Measurements from ENCODE around the gene AP1G1. TPM values are rescaled to one million over a fixed set of nuclear protein-coding genes. Genes with fewer than 3 reads are reported as not detected.
"Not testable (repeated sequence)": the region's sequence is repeated elsewhere in the genome, so short reads cannot be mapped to it uniquely, and the experiment has no call there.

AP1G1 gene
- total RNA-seq, 2 donors from 2014 or later: 104 to 108 TPM

- intact Hi-C loops (cut with DNase I, micrococcal nuclease): no loop called here
- ATAC-seq (no peak), DNase-seq (no peak)
Measured at GRCh38 chr16:71826533-71827017, 17.9 kb upstream of the AP1G1 start.

GRCh38 chr16:71817155-71817500 lies 8.5 kb upstream of the AP1G1 start:
- intact Hi-C loops (cut with DNase I, micrococcal nuclease); DNase-seq; ATAC-seq: not testable (repeated sequence)

- DNase-seq: no peak
- ATAC-seq: no peak
- intact Hi-C loops (cut with DNase I, micrococcal nuclease): no loop called here
Measured at GRCh38 chr16:71811261-71811803, 2.7 kb upstream of the AP1G1 start.

- DNase-seq; intact Hi-C loops (cut with DNase I, micrococcal nuclease); ATAC-seq: not testable (repeated sequence)
Measured at GRCh38 chr16:71810155-71810530, 1.5 kb upstream of the AP1G1 start.

GRCh38 chr16:71807905-71808592 lies 585 bp downstream of the AP1G1 start:
- DNase-seq: peak in 1 of 2 donors; percentile 55
- intact Hi-C loops (cut with DNase I, micrococcal nuclease): no loop called here
- peak; percentile 52 for ATAC-seq

- ATAC-seq: no peak
- intact Hi-C loops (cut with DNase I, micrococcal nuclease): no loop called here
Measured at GRCh38 chr16:71803305-71803690, 5.3 kb downstream of the AP1G1 start.

GRCh38 chr16:71796501-71797097 lies 12.0 kb downstream of the AP1G1 start:
- DNase-seq (no peak), ATAC-seq (no peak)
- intact Hi-C loops (cut with DNase I, micrococcal nuclease): no loop called here

More at GRCh38 chr16:71803305-71803690, 5.3 kb downstream of the AP1G1 start:
- no peak for DNase-seq

- DNase-seq (no peak), ATAC-seq (no peak)
- intact Hi-C loops (cut with DNase I, micrococcal nuclease): no loop called here
Measured at GRCh38 chr16:71794943-71795342, 13.7 kb downstream of the AP1G1 start.

GRCh38 chr16:71794018-71794417 lies 14.6 kb downstream of the AP1G1 start:
- DNase-seq: no peak

GRCh38 chr16:71792176-71792575 lies 16.5 kb downstream of the AP1G1 start:
- no peak for ATAC-seq
- intact Hi-C loops (cut with DNase I, micrococcal nuclease): no loop called here
- no peak for DNase-seq

More at GRCh38 chr16:71794018-71794417, 14.6 kb downstream of the AP1G1 start:
- intact Hi-C loops (cut with DNase I, micrococcal nuclease): no loop called here
- no peak for ATAC-seq

- DNase-seq; ATAC-seq; intact Hi-C loops (cut with DNase I, micrococcal nuclease): not testable (repeated sequence)
Measured at GRCh38 chr16:71790329-71790728, 18.3 kb downstream of the AP1G1 start.

GRCh38 chr16:71789136-71789535 lies 19.5 kb downstream of the AP1G1 start:
- no peak for ATAC-seq

GRCh38 chr16:71788578-71788977 lies 20.1 kb downstream of the AP1G1 start:
- DNase-seq: no peak
- ATAC-seq: no peak

More at GRCh38 chr16:71789136-71789535, 19.5 kb downstream of the AP1G1 start:
- DNase-seq: no peak
- intact Hi-C loops (cut with DNase I, micrococcal nuclease): no loop called here

GRCh38 chr16:71785143-71785542 lies 23.5 kb downstream of the AP1G1 start:
- intact Hi-C loops (cut with DNase I, micrococcal nuclease); DNase-seq; ATAC-seq: not testable (repeated sequence)

More at GRCh38 chr16:71788578-71788977, 20.1 kb downstream of the AP1G1 start:
- intact Hi-C loops (cut with DNase I, micrococcal nuclease): no loop called here

GRCh38 chr16:71784093-71784492 lies 24.5 kb downstream of the AP1G1 start:
- intact Hi-C loops (cut with DNase I, micrococcal nuclease): no loop called here
- ATAC-seq: no peak
- no peak for DNase-seq

GRCh38 chr16:71781741-71782140 lies 26.9 kb downstream of the AP1G1 start:
- intact Hi-C loops (cut with DNase I, micrococcal nuclease): no loop called here
- DNase-seq: no peak
- ATAC-seq: no peak

GRCh38 chr16:71780521-71781089 lies 28.0 kb downstream of the AP1G1 start:
- intact Hi-C loops (cut with DNase I, micrococcal nuclease): no loop called here
- ATAC-seq (no peak), DNase-seq (no peak)

GRCh38 chr16:71778780-71779179 lies 29.9 kb downstream of the AP1G1 start:
- intact Hi-C loops (cut with DNase I, micrococcal nuclease): no loop called here
- DNase-seq: no peak
- no peak for ATAC-seq

- DNase-seq (no peak), ATAC-seq (no peak)
- intact Hi-C loops (cut with DNase I, micrococcal nuclease): no loop called here
Measured at GRCh38 chr16:71777329-71777728, 31.3 kb downstream of the AP1G1 start.

- DNase-seq (no peak), ATAC-seq (no peak)
- intact Hi-C loops (cut with DNase I, micrococcal nuclease): no loop called here
Measured at GRCh38 chr16:71775949-71776348, 32.7 kb downstream of the AP1G1 start.

All from left colon (tissue), 2 donors.